Heart left ventricle (tissue), 16 donors: Measurements from ENCODE around the gene OAS3. TPM values are rescaled to one million over a fixed set of nuclear protein-coding genes. Genes with fewer than 3 reads are reported as not detected.

Experiments used
- ATAC-seq, 4 donors: fragments of 200-7000 bp; cut with Tn5 transposase; one replicate each; pipeline ENCODE4 v1.9.1; 2020 to 2022; ENCODE audit warnings: moderate library complexity in 4 of 4, mild to moderate bottlenecking in 3 of 4, moderate number of reproducible peaks in 1 of 4
- DNase-seq, 5 donors: peaks; one replicate each; pipeline ENCODE4 v3.0.0-alpha.2; 2020
- H3K27ac ChIP-seq, 12 donors: fragments of 200-600 bp; sonication (generic) in 4 of 12; one replicate each; pipeline versions ENCODE4 v1.5.0 to v1.8.0; 2016 to 2022; ENCODE audit warnings: mild to moderate bottlenecking in 2 of 12
- H3K27me3 ChIP-seq, 9 donors: fragments of 200-600 bp; sonication (generic) in 2 of 9; one replicate each; pipeline versions ENCODE4 v1.5.1 to v1.8.0; 2016 to 2022; ENCODE audit warnings: mild to moderate bottlenecking in 3 of 9
- H3K36me3 ChIP-seq, 9 donors: fragments of 200-600 bp; sonication (generic) in 2 of 9; one replicate each; pipeline versions ENCODE4 v1.5.0 to v1.8.0; 2018 to 2022; ENCODE audit warnings: mild to moderate bottlenecking in 2 of 9
- H3K4me1 ChIP-seq, 12 donors: fragments of 200-600 bp; sonication (generic) in 4 of 12; one replicate each; pipeline versions ENCODE4 v1.5.0 to v1.8.0; 2016 to 2022; ENCODE audit warnings: mild to moderate bottlenecking in 3 of 12
- H3K4me3 ChIP-seq, 12 donors: fragments of 200-600 bp; sonication (generic) in 4 of 12; one replicate each; pipeline versions ENCODE4 v1.5.0 to v1.8.0; 2017 to 2022; ENCODE audit warnings: mild to moderate bottlenecking in 9 of 12, moderate library complexity in 4 of 12
- H3K9me3 ChIP-seq, 12 donors: fragments of 200-600 bp; sonication (generic) in 4 of 12; one replicate each; pipeline versions ENCODE4 v1.5.0 to v1.8.0; 2016 to 2022; ENCODE audit warnings: mild to moderate bottlenecking in 1 of 12
- CTCF ChIP-seq, 12 donors: fragments of 200-600 bp; sonication (generic) in 4 of 12; IDR thresholded peaks; one replicate each; pipeline versions ENCODE4 v1.5.0 to v1.8.0; 2018 to 2022; ENCODE audit warnings: antibody characterized with exemption in 12 of 12, mild to moderate bottlenecking in 5 of 12
- POLR2A ChIP-seq, 2 donors: fragments of 450-650 bp; IDR thresholded peaks; one replicate each; pipeline ENCODE4 v1.6.1; 2017; ENCODE audit warnings: antibody characterized with exemption in 2 of 2, mild to moderate bottlenecking in 2 of 2, moderate library complexity in 2 of 2
- WGBS, 4 donors: extraction: QIAGEN DNeasy Blood & Tissue Kit in 2 of 4; methylation state at CpG; one replicate each; pipeline versions ENCODE4 v1.1.5 to v1.1.7; 2013 to 2018; 5-methylcytosine and 5-hydroxymethylcytosine counted together
- intact Hi-C, 10 donors: fragments of 100-400 bp; cut with DNase I; formaldehyde crosslinking; loops; one replicate each; pipeline versions ENCODE4 v1.11.1 to v1.14.2; 2022
- polyA plus RNA-seq, 2 donors: library from polyadenylated mRNA; stranded (reverse); fragments of 200-250 nt; gene quantifications; one replicate each; pipeline ENCODE4 v1.2.3, GENCODE V29; 2013
- total RNA-seq, 9 donors: library from RNA; depleted of rRNA in 2 of 9; stranded (reverse); fragments of >200 nt in 2 of 9; fragmentation: NEBNext Ultra II Directional in 3 of 9; extraction: Animal tissue kit (Norgen Biotek cat#: 25700) in 3 of 9; gene quantifications; one replicate each; pipeline versions ENCODE4 v1.1.0 to v1.2.4, GENCODE V29; 2016 to 2023
- donor health status: ischemic (EF 13 %, LVEDD 7.1; RV severe dilation, severe dysfunction).
- donor health status: healthy with polysubstance abuse.
- donor health status: DM: no; HTN: yes; CAD: no.
- donor health status: DM: no; HTN: no; CAD: no.
- donor health status: ischemic (EF 25% LVEDD 6.9; RV normal size, moderate dysfunction).
- donor health status: ischemic (EF 25% LVEDD 5.7; RV mildly dilated, moderate dysfunction).
- donor health status: healthy.
- donor health status: DM: yes; HTN: yes; CAD: no.
- donor health status: ischemic (EF 35%, LVEDD 5.7; RV mildly dilated, moderate dysfunction).
- donor health status: nonischemic (EF 11% LVEDD 7.7; RV severe dilation, severe dysfunction).
- donor health status: DM: yes; HTN: yes; CAD: no.
- donor health status: PGD.
- donor health status: ischemic (EF 29% LVEDD 5.4; RV normal size, mild dysfunction).
- donor health status: nonischemic (EF 23%, LVEDD 6.1; RV moderate dilation, normal function).

OAS3 gene
- total and polyA plus RNA-seq, 11 donors = 4.1 to 45.1 (median 7.5) TPM

DNA sequence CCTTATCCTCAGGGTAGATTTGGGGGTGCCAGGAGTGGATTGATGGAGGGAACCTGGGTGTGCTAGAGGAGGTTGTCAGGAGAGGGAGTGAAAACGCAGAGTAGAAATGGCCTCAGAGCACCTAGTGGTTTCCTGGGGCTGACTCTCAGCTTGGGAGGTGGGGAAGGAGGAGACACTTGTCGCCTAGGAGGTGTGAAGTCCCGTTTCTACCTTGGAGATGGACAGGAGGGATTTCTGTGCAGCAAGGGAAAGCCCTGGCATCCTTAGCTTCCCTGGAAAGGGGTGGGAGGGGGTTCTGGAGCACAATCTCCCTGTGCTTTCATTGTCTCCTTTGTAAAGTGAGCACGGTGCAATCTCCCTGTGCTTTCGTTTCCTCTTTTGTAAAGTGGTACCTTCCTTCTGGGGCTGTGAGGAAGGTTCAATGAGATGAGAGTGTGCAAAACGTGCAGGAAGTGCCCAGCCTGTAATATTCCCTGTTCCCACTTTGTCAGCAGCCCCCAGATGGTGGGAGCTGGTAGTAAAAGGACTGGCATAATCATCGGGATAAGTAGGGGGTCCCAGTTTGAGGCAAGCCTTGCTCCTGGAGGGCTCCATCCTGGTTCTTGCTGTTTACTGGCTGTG lies 1.6 kb downstream of the OAS3 start:
- Histone ChIP-seq H3K4me1 (peaks cover 0 to 34% (median 17%) of the 10 kb centered on the region in 12 donors), H3K27me3 (peaks cover 0 to 8% (median 0%) of the 10 kb centered on the region in 9 donors), H3K4me3 (peak overlapping the region in 10 of 12 donors; percentile 10 to 95 (median 77)), H3K9me3 (peaks cover 0 to 3% (median 0%) of the 10 kb centered on the region in 12 donors), H3K27ac (peak overlapping the region in 3 of 12 donors; percentile 58 to 86 (median 78)), H3K36me3 (peaks cover 0 to 38% (median 15%) of the 10 kb centered on the region in 9 donors)
- intact Hi-C loops = loop anchor here in 1 of 10 donors (5.0 kb wide), 1 partner anchor 37 kb away; the partner anchor contains the start of gene OAS2
- ATAC-seq (no peak), DNase-seq (no peak)
- WGBS, 4 donors = 28 to 45% (median 37%) methylated on average over 7 of the region's 7 CpGs
- no peak for TF ChIP-seq CTCF (IDR thresholded peaks at IDR 0.05)
- no peak for TF ChIP-seq POLR2A (IDR thresholded peaks at IDR 0.05)

- H3K27ac ChIP-seq = no peak overlapping the region
- peaks cover 0 to 34% (median 17%) of the 10 kb centered on the region in 12 donors for H3K4me1 ChIP-seq
- intact Hi-C loops = no loop called here
- H3K4me3 ChIP-seq = no peak overlapping the region
- WGBS, 4 donors = 80 to 89% (median 88%) methylated on average over 13 to 16 of the region's 16 CpGs
- H3K27me3 ChIP-seq = peaks cover 0 to 8% (median 0%) of the 10 kb centered on the region in 9 donors
- peaks cover 0 to 57% (median 25%) of the 10 kb centered on the region in 9 donors for H3K36me3 ChIP-seq
- ATAC-seq (no peak), DNase-seq (no peak)
- TF ChIP-seq POLR2A (IDR thresholded peaks at IDR 0.05) = no peak
- H3K9me3 ChIP-seq = no peaks in the 10 kb centered on the region
Observed at GRCh38 chr12:112941528-112942335, 3.5 kb downstream of the OAS3 start.

- intact Hi-C loops = no loop called here
- no peak for TF ChIP-seq CTCF (IDR thresholded peaks at IDR 0.05)
- no peak for TF ChIP-seq POLR2A (IDR thresholded peaks at IDR 0.05)
Observed at GRCh38 chr12:112942572-112942971, 4.3 kb downstream of the OAS3 start.

DNA sequence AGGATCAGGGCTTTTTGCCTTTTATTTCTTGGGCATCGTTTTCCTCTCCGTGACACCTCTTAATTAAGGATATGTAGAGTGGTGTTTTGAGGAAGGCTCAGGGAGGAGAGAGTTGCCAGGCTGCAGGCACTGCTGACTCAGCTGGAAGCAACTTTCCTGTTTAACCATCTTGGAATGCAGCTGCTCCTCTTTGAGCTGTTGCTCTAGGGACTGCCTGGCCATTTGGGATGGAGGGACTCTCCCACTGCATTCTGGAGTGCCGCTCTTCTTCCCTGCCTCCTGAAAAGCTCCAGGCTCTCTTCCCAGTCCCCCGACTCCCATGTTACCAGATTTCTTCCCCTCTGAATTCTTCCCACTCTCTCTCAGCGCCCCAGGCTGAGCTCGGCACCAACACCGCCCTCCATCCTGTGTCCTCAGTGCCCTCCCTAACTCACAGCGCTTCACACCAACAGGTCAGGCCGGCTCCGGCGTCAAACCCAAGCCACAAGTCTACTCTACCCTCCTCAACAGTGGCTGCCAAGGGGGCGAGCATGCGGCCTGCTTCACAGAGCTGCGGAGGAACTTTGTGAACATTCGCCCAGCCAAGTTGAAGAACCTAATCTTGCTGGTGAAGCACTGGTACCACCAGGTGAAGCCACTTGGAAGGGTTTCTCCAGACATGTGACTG lies 5.9 kb downstream of the OAS3 start:
- no peak for DNase-seq
- Histone ChIP-seq H3K4me1 (peaks cover 0 to 28% (median 9%) of the 10 kb centered on the region in 12 donors), H3K27me3 (peaks cover 0 to 8% (median 0%) of the 10 kb centered on the region in 9 donors), H3K27ac (no peak overlapping the region), H3K36me3 (peaks cover 0 to 81% (median 41%) of the 10 kb centered on the region in 9 donors), H3K9me3 (no peaks in the 10 kb centered on the region), H3K4me3 (no peak overlapping the region)
- whole genome bisulfite sequencing, 4 donors = 89 to 92% (median 90%) methylated on average over 15 of the region's 15 CpGs
- intact Hi-C loops = no loop called here
- no peak for ATAC-seq
- TF ChIP-seq CTCF (IDR thresholded peaks at IDR 0.05) = no peak
- no peak for TF ChIP-seq POLR2A (IDR thresholded peaks at IDR 0.05)

More at GRCh38 chr12:112942572-112942971, 4.3 kb downstream of the OAS3 start:
- Histone ChIP-seq H3K9me3 (no peaks in the 10 kb centered on the region), H3K36me3 (peaks cover 0 to 65% (median 34%) of the 10 kb centered on the region in 9 donors), H3K4me1 (peaks cover 0 to 34% (median 17%) of the 10 kb centered on the region in 12 donors), H3K27me3 (peaks cover 0 to 8% (median 0%) of the 10 kb centered on the region in 9 donors), H3K4me3 (no peak overlapping the region), H3K27ac (no peak overlapping the region)
- no peak for DNase-seq
- WGBS, 4 donors = 98 to 100% (median 99%) methylated on average over 1 of the region's 1 CpG
- no peak for ATAC-seq
